GM12874 (cell line): ENCODE measurements around the gene TXNDC17.

Experiments
- TF ChIP-seq, protein P1 (sequence below): IDR thresholded peaks from 2 replicates; pipeline ENCODE4 v1.5.1; 2011; ENCODE audit warnings: low read depth, mild to moderate bottlenecking, control low read depth, low read length, moderate library complexity; ENCODE audit not compliant: insufficient read depth

The TXNDC17 gene

DNA sequence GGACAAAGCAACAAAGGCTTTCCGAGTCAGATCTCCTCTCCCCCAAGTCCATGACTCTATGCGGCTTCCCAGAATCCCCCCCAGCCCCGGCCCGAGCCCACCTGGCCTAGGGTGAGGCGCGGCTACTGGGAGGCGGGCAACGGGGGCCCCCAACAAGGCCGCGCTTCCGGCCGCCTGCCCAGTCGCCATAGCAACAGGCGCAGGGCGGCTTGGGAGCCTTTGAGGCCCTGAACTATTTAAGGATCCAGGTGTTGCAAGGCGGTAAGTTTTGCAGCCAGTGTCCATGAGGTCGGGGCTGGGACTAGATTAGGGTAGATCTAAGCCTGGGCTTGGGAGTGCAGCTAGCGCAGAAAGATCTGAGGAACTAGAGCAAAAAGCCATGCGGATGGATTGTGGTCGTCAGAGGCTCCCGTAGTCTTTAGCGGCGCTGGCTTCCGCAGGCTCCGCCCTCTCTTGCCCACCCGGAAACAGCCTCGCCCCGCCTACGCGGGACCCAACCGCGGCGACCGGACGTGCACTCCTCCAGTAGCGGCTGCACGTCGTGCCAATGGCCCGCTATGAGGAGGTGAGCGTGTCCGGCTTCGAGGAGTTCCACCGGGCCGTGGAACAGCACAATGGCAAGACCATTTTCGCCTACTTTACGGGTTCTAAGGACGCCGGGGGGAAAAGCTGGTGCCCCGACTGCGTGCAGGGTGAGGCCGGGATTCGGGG lies at the start of gene TXNDC17, which contains the start of gene KIAA0753:
Gene TXNDC17 (plus strand): TSS at position 525 of the 711 bp plus-strand sequence. CDS start 23 bp downstream, at position 548.
Gene KIAA0753 (minus strand): TSS at position 176 of the 711 bp plus-strand sequence. CDS start 5,608 bp downstream, outside the sequence.
- TF ChIP-seq, protein P1, sequence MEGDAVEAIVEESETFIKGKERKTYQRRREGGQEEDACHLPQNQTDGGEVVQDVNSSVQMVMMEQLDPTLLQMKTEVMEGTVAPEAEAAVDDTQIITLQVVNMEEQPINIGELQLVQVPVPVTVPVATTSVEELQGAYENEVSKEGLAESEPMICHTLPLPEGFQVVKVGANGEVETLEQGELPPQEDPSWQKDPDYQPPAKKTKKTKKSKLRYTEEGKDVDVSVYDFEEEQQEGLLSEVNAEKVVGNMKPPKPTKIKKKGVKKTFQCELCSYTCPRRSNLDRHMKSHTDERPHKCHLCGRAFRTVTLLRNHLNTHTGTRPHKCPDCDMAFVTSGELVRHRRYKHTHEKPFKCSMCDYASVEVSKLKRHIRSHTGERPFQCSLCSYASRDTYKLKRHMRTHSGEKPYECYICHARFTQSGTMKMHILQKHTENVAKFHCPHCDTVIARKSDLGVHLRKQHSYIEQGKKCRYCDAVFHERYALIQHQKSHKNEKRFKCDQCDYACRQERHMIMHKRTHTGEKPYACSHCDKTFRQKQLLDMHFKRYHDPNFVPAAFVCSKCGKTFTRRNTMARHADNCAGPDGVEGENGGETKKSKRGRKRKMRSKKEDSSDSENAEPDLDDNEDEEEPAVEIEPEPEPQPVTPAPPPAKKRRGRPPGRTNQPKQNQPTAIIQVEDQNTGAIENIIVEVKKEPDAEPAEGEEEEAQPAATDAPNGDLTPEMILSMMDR, result no peak

DNA sequence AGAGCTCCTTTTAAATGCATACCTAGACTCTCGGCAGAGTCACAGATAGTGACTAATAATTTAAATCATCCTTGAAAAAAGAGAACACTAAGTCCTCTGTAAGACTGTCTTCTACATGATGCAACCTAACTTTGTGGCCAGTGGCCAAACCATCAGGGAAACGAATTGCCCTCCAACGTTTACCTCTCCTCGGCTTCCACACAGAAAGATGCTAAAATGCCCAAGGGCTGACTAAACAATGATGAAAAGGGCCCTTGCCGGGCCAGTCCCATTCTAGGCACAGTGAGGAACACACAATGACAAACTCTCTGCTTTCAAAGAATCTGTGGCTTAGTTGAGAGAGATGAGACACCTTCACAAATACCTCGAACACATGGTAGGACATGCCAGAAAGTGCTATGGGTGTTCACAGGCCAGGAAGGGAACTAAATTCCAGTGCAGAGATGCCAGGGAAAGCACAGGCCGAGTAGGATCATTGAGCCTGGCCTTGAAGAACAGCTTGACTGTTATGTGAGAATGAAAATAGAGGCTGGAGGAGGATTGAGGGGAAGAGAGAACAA lies 49.2 kb upstream of the TXNDC17 start:
- TF ChIP-seq, protein P1, result no peak

DNA sequence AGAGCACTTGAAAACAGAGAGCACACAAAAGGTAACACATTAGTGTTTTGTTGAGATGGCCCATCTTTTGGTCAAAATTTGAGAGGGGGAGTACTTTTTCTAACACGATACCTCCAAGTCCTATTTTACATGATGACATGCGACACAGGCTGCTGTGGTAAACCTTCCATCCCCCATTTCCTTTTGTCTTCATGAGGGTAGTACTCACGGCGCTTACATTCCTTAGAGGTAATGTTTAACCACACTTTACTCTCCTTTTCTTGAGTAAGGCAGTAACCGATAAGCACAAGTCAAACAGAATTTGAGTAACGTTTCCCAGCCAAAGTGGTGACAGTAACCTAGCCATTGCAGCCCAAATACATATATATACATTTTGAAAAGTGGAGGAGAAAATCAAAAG lies 48.7 kb upstream of the TXNDC17 start:
- TF ChIP-seq, protein P1, result no peak

DNA sequence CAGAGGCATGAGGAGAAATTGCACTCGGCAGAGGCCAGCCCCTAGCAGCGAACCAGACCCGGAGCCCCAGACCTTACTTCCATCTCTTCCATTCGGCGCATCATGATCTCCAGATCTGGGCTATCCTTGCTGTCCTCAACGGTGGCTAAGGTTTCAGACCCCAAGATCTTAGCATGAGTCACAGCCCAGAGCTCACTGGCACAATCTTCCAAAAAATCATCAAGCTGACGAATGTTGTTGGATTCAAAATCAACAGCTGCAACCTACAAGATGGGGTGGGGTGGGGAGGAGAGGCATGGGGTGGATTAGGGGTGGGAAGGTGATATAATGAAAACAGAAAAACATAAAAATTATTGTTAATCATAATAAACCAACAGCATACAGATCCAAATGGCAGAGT lies 44.8 kb upstream of the TXNDC17 start:
- TF ChIP-seq, protein P1, result no peak

DNA sequence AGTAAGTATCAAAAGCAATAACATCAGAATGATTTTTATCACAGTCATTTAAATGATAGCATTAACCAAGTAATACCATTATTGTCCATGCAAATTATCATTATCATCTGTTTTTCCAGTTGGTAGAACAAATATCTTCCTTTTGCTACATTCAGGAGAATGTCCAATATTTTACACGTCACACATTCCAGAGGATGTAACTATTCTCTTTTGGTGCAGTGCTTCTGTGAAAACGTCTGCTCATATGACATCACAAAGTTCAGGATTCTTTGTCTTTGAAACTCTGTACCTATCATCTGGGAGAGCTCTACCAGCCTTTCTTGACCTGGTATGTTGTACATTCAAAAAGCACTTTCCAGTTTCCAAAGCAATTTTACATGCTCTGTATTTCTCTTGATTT lies 44.3 kb upstream of the TXNDC17 start:
- TF ChIP-seq, protein P1, result no peak

DNA sequence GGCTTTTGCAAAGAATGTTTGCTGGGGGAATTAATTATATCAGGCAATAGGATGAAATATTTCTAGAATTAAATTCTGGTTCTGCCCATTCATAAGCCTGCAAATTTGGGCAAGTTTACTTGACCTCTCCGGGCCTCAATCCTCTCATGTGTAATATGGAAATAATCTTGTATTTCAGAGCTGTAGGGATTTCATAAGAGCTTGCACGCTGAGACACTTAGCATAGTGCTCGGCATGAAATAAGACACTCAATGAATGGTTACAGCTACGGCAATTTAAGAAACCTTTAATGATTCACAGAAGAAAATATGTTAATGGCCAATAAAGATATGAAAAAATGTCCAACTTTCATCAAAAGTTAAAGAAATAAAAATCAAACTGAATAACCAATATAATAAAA lies 43.9 kb upstream of the TXNDC17 start:
- TF ChIP-seq, protein P1, result no peak

DNA sequence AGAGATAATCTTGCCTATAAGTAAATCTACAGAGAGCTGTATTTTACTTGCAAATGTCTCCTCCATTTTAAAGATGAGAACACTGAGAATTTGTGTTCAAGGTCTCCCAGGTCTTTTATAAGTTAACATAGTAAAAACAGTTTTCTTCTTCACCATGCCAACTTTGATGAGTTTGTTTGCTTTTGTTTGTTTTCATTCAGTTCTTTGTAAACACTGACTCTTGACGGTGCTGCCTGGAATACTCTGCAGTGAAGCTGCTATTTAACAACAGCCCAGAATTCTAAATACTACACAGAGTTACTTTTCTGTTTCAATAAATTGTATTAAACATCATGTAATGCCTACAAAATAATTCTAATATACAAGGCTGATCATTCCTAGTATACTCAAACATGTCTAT lies 43.1 kb upstream of the TXNDC17 start:
- TF ChIP-seq, protein P1, result no peak
